Measurements from ENCODE around the gene PELI3. TPM values are rescaled to one million over a fixed set of nuclear protein-coding genes. Genes with fewer than 3 reads are reported as not detected.
"Not testable (repeated sequence)": the region's sequence is repeated elsewhere in the genome, so short reads cannot be mapped to it uniquely, and the experiment has no call there.

PELI3 gene
- total RNA-seq, 4 donors from 2014 or later = 28.7 to 50.4 (median 37.7) TPM

DNA sequence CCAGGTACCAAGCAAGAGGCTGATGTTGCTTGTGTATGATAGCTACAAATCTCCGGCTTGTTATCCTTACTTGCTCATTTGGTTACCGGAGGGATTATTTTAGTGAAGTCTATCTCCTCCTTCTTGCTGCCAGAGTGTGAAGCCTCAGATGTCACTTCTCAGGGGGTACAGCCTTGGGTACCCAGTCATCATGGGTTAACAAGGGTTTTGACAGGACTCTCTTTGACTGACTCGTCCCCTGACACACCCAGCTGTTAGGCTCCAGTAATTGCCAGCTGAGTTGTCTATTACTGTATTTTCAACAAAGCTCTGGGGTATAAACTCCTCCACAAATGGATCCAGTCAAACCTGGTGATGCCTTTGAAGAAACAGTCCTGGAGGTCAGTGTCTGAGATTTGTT lies 11.9 kb upstream of the PELI3 start:
- no peaks in the 10 kb centered on the region for H3K36me3 ChIP-seq
- no peak overlapping the region for H3K4me3 ChIP-seq
- no peaks in the 10 kb centered on the region for H3K9me3 ChIP-seq
- TF ChIP-seq POLR2AphosphoS5 (IDR thresholded peaks at IDR 0.05) = no peak
- no peak for TF ChIP-seq EP300 (IDR thresholded peaks at IDR 0.05)
- TF ChIP-seq, protein P1, sequence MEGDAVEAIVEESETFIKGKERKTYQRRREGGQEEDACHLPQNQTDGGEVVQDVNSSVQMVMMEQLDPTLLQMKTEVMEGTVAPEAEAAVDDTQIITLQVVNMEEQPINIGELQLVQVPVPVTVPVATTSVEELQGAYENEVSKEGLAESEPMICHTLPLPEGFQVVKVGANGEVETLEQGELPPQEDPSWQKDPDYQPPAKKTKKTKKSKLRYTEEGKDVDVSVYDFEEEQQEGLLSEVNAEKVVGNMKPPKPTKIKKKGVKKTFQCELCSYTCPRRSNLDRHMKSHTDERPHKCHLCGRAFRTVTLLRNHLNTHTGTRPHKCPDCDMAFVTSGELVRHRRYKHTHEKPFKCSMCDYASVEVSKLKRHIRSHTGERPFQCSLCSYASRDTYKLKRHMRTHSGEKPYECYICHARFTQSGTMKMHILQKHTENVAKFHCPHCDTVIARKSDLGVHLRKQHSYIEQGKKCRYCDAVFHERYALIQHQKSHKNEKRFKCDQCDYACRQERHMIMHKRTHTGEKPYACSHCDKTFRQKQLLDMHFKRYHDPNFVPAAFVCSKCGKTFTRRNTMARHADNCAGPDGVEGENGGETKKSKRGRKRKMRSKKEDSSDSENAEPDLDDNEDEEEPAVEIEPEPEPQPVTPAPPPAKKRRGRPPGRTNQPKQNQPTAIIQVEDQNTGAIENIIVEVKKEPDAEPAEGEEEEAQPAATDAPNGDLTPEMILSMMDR (IDR thresholded peaks at IDR 0.05) = no peak
- no peak for TF ChIP-seq POLR2A (IDR thresholded peaks at IDR 0.05; ENCODE audit: low read depth)
- no peak for DNase-seq (ENCODE audit: extremely low spot score)
- H3K27me3 ChIP-seq = no peaks in the 10 kb centered on the region
- no peaks in the 10 kb centered on the region for H3K4me1 ChIP-seq
- 53% methylated on average over 3 of the region's 3 CpGs for WGBS
- intact Hi-C loops (cut with DNase I) = no loop called here
- H3K27ac ChIP-seq (replicated peaks in 1 of 4) = no peak overlapping the region

DNA sequence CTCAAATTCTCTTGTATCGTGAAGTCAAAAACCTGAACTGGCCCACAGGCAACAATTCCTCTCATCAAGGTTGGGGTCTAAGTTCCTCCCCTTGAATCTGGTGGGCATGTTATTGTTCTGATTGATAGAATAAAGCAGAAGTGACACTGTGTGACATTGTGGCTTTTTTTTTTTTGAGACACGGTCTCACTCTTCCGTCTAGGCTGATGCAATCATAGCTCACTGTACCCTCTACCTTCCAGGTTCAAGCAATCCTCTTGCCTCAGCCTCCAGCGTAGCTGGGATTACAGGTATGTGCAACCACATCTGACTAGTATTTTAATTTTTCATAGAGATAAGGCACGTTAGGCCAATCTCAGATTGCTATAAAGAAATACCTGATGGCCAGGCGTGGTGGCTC lies 8.9 kb upstream of the PELI3 start:
- intact Hi-C loops (cut with DNase I) = no loop called here
- no peaks in the 10 kb centered on the region for H3K27me3 ChIP-seq
- H3K27ac ChIP-seq (replicated peaks in 1 of 4) = no peak overlapping the region
- no peak overlapping the region for H3K4me3 ChIP-seq
- WGBS = 75% methylated on average over 6 of the region's 6 CpGs
- no peaks in the 10 kb centered on the region for H3K36me3 ChIP-seq
- peaks cover 0 to 3% (median 0%) of the 10 kb centered on the region in 4 donors for H3K9me3 ChIP-seq
- TF ChIP-seq POLR2A (IDR thresholded peaks at IDR 0.05; ENCODE audit: low read depth) = no peak
- TF ChIP-seq, protein P1 (IDR thresholded peaks at IDR 0.05) = no peak
- TF ChIP-seq EP300 (IDR thresholded peaks at IDR 0.05) = no peak
- no peak for TF ChIP-seq POLR2AphosphoS5 (IDR thresholded peaks at IDR 0.05)
- H3K4me1 ChIP-seq = no peaks in the 10 kb centered on the region
- no peak for DNase-seq (ENCODE audit: extremely low spot score)

DNA sequence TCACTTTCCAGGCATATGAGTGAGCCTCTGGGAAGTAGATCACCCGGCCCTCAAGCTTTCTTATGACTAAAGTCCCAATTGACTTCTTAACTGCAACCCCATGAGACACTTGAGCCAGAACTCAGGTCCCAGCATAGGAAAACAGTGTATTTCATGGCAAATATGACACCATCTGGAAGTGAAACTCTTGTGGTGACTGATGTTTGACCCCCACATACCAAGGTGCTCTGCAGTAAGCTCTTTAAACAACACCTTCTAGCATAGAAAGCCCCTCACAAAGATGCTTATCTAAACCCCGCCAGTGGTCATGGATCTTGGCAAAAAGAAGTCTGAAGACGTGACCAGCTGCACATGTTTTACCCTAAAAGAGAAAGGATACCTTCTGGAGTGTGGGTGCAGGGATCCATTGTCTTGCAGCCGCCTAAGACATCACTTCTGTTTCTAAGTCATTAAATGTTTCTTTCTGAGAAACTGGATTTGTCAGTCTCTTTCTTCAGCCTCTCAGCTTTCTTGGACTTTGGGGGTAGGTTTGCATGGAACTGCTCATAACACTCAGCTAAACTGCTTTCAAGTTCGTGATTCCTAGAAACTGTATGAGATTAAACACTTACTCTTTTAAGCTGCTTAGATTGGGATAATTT lies 7.4 kb upstream of the PELI3 start:
- H3K4me3 ChIP-seq = no peak overlapping the region
- no peaks in the 10 kb centered on the region for H3K4me1 ChIP-seq
- WGBS = 73% methylated on average over 5 of the region's 5 CpGs
- H3K36me3 ChIP-seq = no peaks in the 10 kb centered on the region
- no peak for DNase-seq (ENCODE audit: extremely low spot score)
- intact Hi-C loops (cut with DNase I) = no loop called here
- H3K9me3 ChIP-seq = peaks cover 0 to 7% (median 0%) of the 10 kb centered on the region in 4 donors
- no peak for TF ChIP-seq POLR2A (IDR thresholded peaks at IDR 0.05; ENCODE audit: low read depth)
- no peaks in the 10 kb centered on the region for H3K27me3 ChIP-seq
- no peak overlapping the region for H3K27ac ChIP-seq (replicated peaks in 1 of 4)

DNA sequence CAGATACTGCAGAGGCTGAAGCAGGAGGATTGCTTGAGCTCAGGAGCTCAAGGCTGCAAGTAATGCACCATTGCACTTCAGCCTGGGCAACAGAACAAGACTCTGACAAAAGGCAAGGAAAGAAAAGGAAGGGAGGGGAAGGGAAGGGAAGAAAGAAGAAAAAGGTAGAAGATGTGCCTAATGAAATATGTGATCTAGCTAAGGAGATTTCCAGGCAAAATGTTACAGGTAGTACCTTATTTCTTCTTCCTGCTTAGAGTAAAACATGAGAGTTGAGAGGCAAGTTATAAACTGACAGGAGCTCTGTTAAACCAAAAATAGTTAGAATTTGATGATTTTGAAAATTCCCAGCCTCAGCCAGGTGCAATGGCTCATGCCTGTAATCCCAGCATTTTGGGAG lies 4.7 kb upstream of the PELI3 start:
- Histone ChIP-seq H3K27ac (replicated peaks in 1 of 4) (no peak overlapping the region), H3K27me3 (no peaks in the 10 kb centered on the region), H3K36me3 (no peaks in the 10 kb centered on the region), H3K4me1 (peaks cover 0 to 18% (median 12%) of the 10 kb centered on the region in 4 donors), H3K9me3 (peaks cover 0 to 7% (median 0%) of the 10 kb centered on the region in 4 donors), H3K4me3 (no peak overlapping the region)
- intact Hi-C loops (cut with DNase I) = no loop called here
- no peak for DNase-seq (ENCODE audit: extremely low spot score)
- TF ChIP-seq POLR2A (IDR thresholded peaks at IDR 0.05; ENCODE audit: low read depth) (no peak), EP300 (IDR thresholded peaks at IDR 0.05) (no peak), POLR2AphosphoS5 (IDR thresholded peaks at IDR 0.05) (no peak)
- TF ChIP-seq, protein P1 (IDR thresholded peaks at IDR 0.05) = no peak

DNA sequence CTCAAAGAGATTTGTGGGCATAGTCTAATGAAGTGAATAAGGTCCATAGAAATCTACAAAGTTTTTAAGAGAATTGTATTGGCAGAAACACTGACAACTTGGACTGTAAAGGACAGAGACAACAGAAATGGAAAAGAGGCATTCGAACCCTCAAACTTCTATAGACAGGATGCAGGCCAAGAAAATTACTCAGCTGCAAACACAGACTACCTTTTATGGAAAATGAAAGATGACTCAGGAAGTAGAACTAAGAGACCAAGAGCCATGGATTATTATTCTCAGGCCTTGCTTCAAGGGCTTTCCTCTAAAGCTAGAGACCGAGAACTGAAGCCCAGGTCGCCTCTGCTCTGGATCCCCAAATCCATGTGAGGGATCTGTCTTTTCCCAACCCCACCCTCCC lies 3.8 kb upstream of the PELI3 start:
- H3K27me3 ChIP-seq = no peaks in the 10 kb centered on the region
- 95% methylated on average over 3 of the region's 3 CpGs for WGBS
- no peak overlapping the region for H3K4me3 ChIP-seq
- H3K9me3 ChIP-seq = peaks cover 0 to 7% (median 0%) of the 10 kb centered on the region in 4 donors
- no peak overlapping the region for H3K27ac ChIP-seq (replicated peaks in 1 of 4)
- DNase-seq (ENCODE audit: extremely low spot score) = no peak
- H3K4me1 ChIP-seq = peaks cover 8 to 27% (median 20%) of the 10 kb centered on the region in 4 donors
- no peak for TF ChIP-seq POLR2A (IDR thresholded peaks at IDR 0.05; ENCODE audit: low read depth)
- no peak for TF ChIP-seq EP300 (IDR thresholded peaks at IDR 0.05)
- TF ChIP-seq, protein P1 (IDR thresholded peaks at IDR 0.05) = no peak
- no peak for TF ChIP-seq POLR2AphosphoS5 (IDR thresholded peaks at IDR 0.05)
- intact Hi-C loops (cut with DNase I) = no loop called here
- H3K36me3 ChIP-seq = no peaks in the 10 kb centered on the region

DNA sequence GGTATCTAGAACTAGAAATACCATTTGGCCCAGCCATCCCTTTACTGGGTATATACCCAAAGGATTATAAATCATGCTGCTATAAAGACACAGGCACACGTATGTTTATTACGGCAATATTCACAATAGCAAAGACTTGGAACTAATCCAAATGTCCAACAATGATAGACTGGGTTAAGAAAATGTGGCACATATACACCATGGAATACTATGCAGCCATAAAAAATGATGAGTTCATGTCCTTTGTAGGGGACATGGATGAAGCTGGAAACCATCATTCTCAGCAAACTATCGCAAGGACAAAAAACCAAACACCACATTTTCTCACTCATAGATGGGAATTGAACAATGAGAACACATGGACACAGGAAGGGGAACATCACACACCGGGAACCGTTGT lies 2.6 kb upstream of the PELI3 start:
- 91% methylated on average over 5 of the region's 5 CpGs for WGBS
- intact Hi-C loops (cut with DNase I); H3K27ac ChIP-seq (replicated peaks in 1 of 4): not testable (repeated sequence)

More for the DNA sequence above, 2.6 kb upstream of the PELI3 start:
- DNase-seq (ENCODE audit: extremely low spot score); H3K4me3 ChIP-seq; H3K9me3 ChIP-seq; H3K36me3 ChIP-seq; H3K27me3 ChIP-seq: not testable (repeated sequence)
- H3K4me1 ChIP-seq = peaks cover 10 to 36% (median 27%) of the 10 kb centered on the region in 4 donors

Data from esophagus muscularis mucosa (tissue), 4 donors.